ENCODE results near the gene CDK5RAP3. TPM values are rescaled to one million over a fixed set of nuclear protein-coding genes. Genes with fewer than 3 reads are reported as not detected.

The CDK5RAP3 gene, protein sequence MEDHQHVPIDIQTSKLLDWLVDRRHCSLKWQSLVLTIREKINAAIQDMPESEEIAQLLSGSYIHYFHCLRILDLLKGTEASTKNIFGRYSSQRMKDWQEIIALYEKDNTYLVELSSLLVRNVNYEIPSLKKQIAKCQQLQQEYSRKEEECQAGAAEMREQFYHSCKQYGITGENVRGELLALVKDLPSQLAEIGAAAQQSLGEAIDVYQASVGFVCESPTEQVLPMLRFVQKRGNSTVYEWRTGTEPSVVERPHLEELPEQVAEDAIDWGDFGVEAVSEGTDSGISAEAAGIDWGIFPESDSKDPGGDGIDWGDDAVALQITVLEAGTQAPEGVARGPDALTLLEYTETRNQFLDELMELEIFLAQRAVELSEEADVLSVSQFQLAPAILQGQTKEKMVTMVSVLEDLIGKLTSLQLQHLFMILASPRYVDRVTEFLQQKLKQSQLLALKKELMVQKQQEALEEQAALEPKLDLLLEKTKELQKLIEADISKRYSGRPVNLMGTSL
- total RNA-seq: 38.2 and 41.1 TPM in 2 replicates

DNA sequence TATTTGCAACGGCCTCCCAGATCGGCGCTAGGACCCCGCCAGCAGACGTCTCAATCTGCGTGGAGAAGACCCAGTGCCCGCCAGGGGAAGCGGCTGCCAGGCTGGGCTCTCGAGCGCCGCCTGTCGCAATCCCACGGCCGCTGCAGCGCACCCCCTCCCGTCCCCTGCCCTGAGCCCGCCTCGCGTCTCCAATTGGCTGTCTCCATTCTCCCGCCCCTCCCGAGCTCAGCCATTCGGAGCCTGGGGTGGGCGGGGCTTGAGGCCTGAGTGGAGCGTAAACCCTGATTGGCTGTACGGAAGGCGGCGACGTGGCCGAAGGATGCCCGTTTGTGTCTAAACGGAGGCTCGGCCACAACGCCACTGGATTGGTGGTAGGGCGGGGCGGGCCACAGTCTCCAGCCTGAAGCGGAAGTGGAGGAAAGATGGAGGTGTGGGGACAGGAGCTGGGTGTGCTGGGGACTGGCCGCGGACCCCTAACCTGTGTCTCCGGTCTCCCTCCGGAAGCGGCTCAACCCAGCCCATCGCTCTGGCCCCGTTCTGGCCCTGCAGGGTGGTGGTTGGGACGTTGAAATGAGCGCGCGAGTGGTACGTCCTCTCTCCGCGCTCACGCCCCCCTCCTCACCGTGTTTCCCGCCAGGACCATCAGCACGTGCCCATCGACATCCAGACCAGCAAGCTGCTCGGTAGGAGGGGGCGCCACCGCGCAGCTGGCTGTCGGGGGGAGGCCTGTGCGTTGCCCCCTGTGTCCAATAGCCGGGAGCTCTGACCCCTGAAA is at the start of gene CDK5RAP3:
Gene CDK5RAP3, plus strand, starts transcription at position 389 of the 775 bp plus-strand sequence. Its CDS starts 34 bp downstream, at position 423.

DNA sequence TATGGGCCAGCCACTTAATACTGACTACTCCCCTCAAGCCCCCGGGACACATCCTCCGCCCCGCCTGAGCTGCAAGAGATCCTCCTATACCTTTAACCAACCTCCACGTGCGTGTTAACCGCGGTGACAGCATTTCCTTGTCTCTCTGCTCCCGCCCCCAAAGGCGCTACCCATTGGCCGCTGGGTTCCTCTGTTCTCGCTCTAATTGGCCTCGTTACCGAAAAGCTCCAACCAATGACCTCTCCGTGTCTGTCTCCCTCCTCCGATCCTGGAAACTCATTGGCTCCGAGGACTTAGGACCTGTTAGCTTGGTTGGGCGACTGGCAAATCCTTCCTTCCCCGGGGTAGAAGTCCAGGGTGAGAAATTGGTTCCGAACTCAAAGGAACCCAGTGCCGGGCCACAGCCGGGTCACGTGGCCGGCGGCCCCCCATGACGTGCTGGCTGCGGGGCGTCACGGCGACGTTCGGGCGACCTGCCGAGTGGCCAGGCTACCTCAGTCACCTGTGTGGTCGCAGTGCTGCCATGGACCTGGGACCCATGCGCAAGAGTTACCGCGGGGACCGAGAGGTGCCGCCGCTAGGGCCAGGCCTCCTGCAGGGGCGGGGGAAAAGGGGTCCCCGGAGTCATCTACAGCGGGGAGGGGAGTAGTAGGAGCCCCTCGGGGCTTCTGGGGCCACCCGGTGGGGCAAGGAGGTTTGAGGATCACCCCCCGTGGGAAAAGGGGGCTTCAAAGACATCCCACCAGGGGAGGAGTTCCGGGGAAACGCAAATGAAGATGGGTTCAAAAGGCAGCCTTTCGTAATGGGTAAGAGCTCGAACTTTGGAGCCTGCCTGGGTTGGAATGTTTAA is 29.4 kb upstream of the CDK5RAP3 start, which contains the start of gene PNPO:
Gene PNPO, plus strand, starts transcription at position 326 of the 850 bp plus-strand sequence. Its CDS starts 105 bp downstream, at position 431.

DNA sequence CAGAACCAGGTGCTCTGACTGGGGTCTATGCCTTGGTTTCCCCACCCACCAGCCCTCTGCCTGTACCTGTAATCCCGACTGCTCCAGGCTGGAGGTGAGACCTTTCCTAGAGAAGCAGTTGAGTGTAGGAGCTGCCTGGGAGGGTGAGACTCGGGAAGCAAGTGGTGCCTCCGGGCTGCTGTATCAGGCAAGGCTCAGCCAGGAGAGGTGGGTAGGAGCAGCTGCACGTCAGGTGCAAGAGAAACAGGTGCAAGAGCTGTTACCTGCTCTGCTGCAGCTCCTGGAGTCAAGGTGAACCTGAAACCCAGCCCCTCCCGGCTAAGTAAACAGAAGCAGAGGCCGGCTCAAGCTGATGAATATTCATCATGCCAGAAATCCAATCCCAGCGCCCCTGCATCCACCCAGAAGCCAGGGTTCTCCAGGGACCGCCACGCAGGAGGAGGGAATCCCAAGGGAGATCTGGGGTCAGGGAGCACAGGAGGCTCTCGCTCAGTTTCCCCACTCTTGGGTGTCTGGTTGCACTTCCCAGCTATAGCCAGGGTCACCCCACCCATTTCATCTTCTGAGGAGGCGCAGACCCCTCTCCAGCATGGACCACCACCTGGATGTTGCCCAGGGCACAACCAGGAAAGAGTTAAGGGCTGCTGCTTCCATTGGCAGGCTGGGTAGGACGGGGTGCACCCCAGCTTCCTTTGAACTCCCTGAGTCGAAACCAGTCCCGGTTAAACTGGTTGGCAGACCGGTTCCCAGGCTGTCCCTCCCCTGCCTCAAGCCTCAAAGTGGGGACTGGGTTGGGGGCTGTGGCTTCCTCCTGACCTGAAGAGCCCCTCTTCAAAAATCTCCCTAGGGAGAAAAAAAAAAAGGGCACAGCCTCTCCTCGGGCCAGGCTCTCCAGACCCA is 13.1 kb upstream of the CDK5RAP3 start, which contains the start of gene PRR15L:
Gene PRR15L, minus strand, starts transcription at position 293 of the 900 bp plus-strand sequence. CDS start 4,649 bp downstream, outside the sequence.

Other genes with a start within 250 kb of the CDK5RAP3 start
- not detected in 2 replicates for gene TBX21, start 237.9 kb upstream of the CDK5RAP3 start, total RNA-seq
- gene OSBPL7, start 149.3 kb upstream of the CDK5RAP3 start, total RNA-seq: 11.3 and 14.9 TPM in 2 replicates
- gene MRPL10, start 139.6 kb upstream of the CDK5RAP3 start, total RNA-seq: 29.4 and 42.4 TPM in 2 replicates
- 0.22 TPM in 1 of 2 replicates, not detected in the other for gene LRRC46, start 139.4 kb upstream of the CDK5RAP3 start, total RNA-seq
- gene SCRN2, start 129.8 kb upstream of the CDK5RAP3 start, total RNA-seq: 18.2 and 30.4 TPM in 2 replicates
- gene SP6, start 120.0 kb upstream of the CDK5RAP3 start, total RNA-seq: 1.7 and 2.4 TPM in 2 replicates
- gene SP2, start 74.9 kb upstream of the CDK5RAP3 start, total RNA-seq: 2.7 and 4.0 TPM in 2 replicates
- gene PNPO, start 29.5 kb upstream of the CDK5RAP3 start, total RNA-seq: 40.3 and 42.8 TPM in 2 replicates
- not detected in 2 replicates for gene PRR15L, start 13.2 kb upstream of the CDK5RAP3 start, total RNA-seq
- 5.1 and 6.8 TPM in 2 replicates for gene COPZ2, start 66.7 kb downstream of the CDK5RAP3 start, total RNA-seq
- 98.3 and 106 TPM in 2 replicates for gene NFE2L1, start 77.2 kb downstream of the CDK5RAP3 start, total RNA-seq
- gene CBX1, start 130.4 kb downstream of the CDK5RAP3 start, total RNA-seq: 72.4 and 73.4 TPM in 2 replicates
- gene SNX11, start 136.7 kb downstream of the CDK5RAP3 start, total RNA-seq: 12.3 and 14.9 TPM in 2 replicates